Liver (tissue), 9 donors: ENCODE data around the gene C11orf68. TPM values are rescaled to one million over a fixed set of nuclear protein-coding genes. Genes with fewer than 3 reads are reported as not detected.

Experiments
- DNase-seq: peaks from one replicate; pipeline ENCODE4 v3.0.0-alpha.2; 2017; ENCODE audit warnings: low spot score
- H3K27ac ChIP-seq, 2 donors: one replicate each; pipeline ENCODE4 v1.7.0; 2013; ENCODE audit warnings: inconsistent platforms in 2 of 2, low read length in 2 of 2, control low read depth in 1 of 2, low read depth in 1 of 2, mild to moderate bottlenecking in 1 of 2
- H3K27me3 ChIP-seq, 4 donors: one replicate each; pipeline versions ENCODE4 v1.6.1 to v1.7.0; 2013; ENCODE audit warnings: low read length in 3 of 4, inconsistent platforms in 1 of 4, mild to moderate bottlenecking in 1 of 4, moderate library complexity in 1 of 4; ENCODE audit not compliant: control insufficient read depth in 4 of 4, insufficient read depth in 4 of 4
- H3K36me3 ChIP-seq, 4 donors: one replicate each; pipeline versions ENCODE4 v1.6.1 to v1.7.0; 2013; ENCODE audit warnings: low read length in 3 of 4, mild to moderate bottlenecking in 3 of 4, low read depth in 1 of 4, moderate library complexity in 1 of 4; ENCODE audit not compliant: control insufficient read depth in 4 of 4, insufficient read depth in 3 of 4
- H3K4me1 ChIP-seq, 4 donors: one replicate each; pipeline versions ENCODE4 v1.6.1 to v1.7.0; 2013; ENCODE audit warnings: low read length in 3 of 4, mild to moderate bottlenecking in 3 of 4, moderate library complexity in 1 of 4; ENCODE audit not compliant: control insufficient read depth in 4 of 4, insufficient read depth in 4 of 4
- H3K4me3 ChIP-seq, 3 donors: one replicate each; pipeline versions ENCODE4 v1.6.1 to v1.7.0; 2013; ENCODE audit warnings: low read length in 3 of 3, control low read depth in 1 of 3, low read depth in 1 of 3, mild to moderate bottlenecking in 1 of 3
- H3K9ac ChIP-seq, 2 donors: one replicate each; pipeline ENCODE4 v1.7.0; 2013; ENCODE audit warnings: low read length in 2 of 2, mild to moderate bottlenecking in 2 of 2, moderate library complexity in 2 of 2, control low read depth in 1 of 2, low read depth in 1 of 2
- H3K9me3 ChIP-seq, 4 donors: one replicate each; pipeline versions ENCODE4 v1.6.1 to v1.7.0; 2013; ENCODE audit warnings: low read length in 3 of 4; ENCODE audit not compliant: control insufficient read depth in 4 of 4
- EGR1 ChIP-seq, 2 donors: IDR thresholded peaks; 2 replicates each; pipeline ENCODE4 v1.6.1; 2016 to 2018; ENCODE audit warnings: antibody characterized with exemption in 2 of 2, low read depth in 2 of 2
- FOXA1 ChIP-seq: IDR thresholded peaks from 2 replicates; pipeline ENCODE4 v1.6.1; 2016; ENCODE audit warnings: antibody characterized with exemption
- FOXA2 ChIP-seq: IDR thresholded peaks from 2 replicates; pipeline ENCODE4 v1.6.1; 2016; ENCODE audit warnings: antibody characterized with exemption
- HNF4A ChIP-seq, 2 donors: conservative IDR thresholded peaks; 2 replicates each; pipeline ENCODE4 v1.6.1; 2016; ENCODE audit warnings: antibody characterized with exemption in 2 of 2, mild to moderate bottlenecking in 2 of 2
- HNF4G ChIP-seq: IDR thresholded peaks from 2 replicates; pipeline ENCODE4 v1.6.1; 2016; ENCODE audit warnings: antibody characterized with exemption
- NR2F2 ChIP-seq: IDR thresholded peaks from 2 replicates; pipeline ENCODE4 v1.6.1; 2016; ENCODE audit warnings: antibody characterized with exemption
- RXRA ChIP-seq, 2 donors: IDR thresholded peaks; 2 replicates each; pipeline ENCODE4 v1.6.1; 2017 to 2018; ENCODE audit warnings: antibody characterized with exemption in 2 of 2, mild to moderate bottlenecking in 1 of 2
- SP1 ChIP-seq: IDR thresholded peaks from 2 replicates; pipeline ENCODE4 v1.6.1; 2018; ENCODE audit warnings: antibody characterized with exemption, mild to moderate bottlenecking
- TAF1 ChIP-seq: conservative IDR thresholded peaks from 2 replicates; pipeline ENCODE4 v1.6.1; 2016; ENCODE audit warnings: antibody characterized with exemption, mild to moderate bottlenecking
- YY1 ChIP-seq: IDR thresholded peaks from 2 replicates; pipeline ENCODE4 v1.6.1; 2016; ENCODE audit warnings: antibody characterized with exemption, mild to moderate bottlenecking
- WGBS: extraction: QIAGEN DNeasy Blood & Tissue Kit; methylation state at CpG from one replicate; pipeline ENCODE4 v1.1.7; 2013; 5-methylcytosine and 5-hydroxymethylcytosine counted together
- polyA plus RNA-seq, 2 donors: library from polyadenylated mRNA; stranded (reverse) in 1 of 2; unstranded in 1 of 2; fragments of 200-250 nt in 1 of 2; fragments of >200 nt in 1 of 2; fragmentation: Nextera tagmentation in 1 of 2; extraction: Ambion mirVana in 1 of 2; gene quantifications; one replicate each; pipeline versions ENCODE4 v1.2.1 to v1.2.3, GENCODE V29; 2013 to 2015
- total RNA-seq, 2 donors: library from RNA; depleted of rRNA; stranded (reverse); fragments of >200 nt; gene quantifications; one replicate each; pipeline ENCODE4 v1.2.3, GENCODE V29; 2014
- TF ChIP-seq, protein P1 (sequence below): IDR thresholded peaks from 2 replicates; pipeline ENCODE4 v1.6.1; 2016; ENCODE audit warnings: antibody characterized with exemption
- TF ChIP-seq, protein P2 (sequence below): fragments of 150-350 bp; IDR thresholded peaks from 2 replicates; pipeline ENCODE4 v1.5.1; 2017; ENCODE audit warnings: improper control_type of control experiment, low read depth, low read length; ENCODE audit not compliant: missing input control
- TF ChIP-seq, protein P3 (sequence below): IDR thresholded peaks from 2 replicates; pipeline ENCODE4 v1.6.1; 2016; ENCODE audit warnings: antibody characterized with exemption
- TF ChIP-seq, protein P4 (sequence below): IDR thresholded peaks from 2 replicates; pipeline ENCODE4 v1.6.1; 2016; ENCODE audit warnings: antibody characterized with exemption
- TF ChIP-seq, protein P5 (sequence below): IDR thresholded peaks from 2 replicates; pipeline ENCODE4 v1.6.1; 2016; ENCODE audit warnings: antibody characterized with exemption, mild to moderate bottlenecking
- donor health status: healthy.
- donor health status: healthy.
- donor health status: healthy.
- donor health status: healthy.
- donor health status: healthy.

Gene C11orf68
- total and polyA plus RNA-seq, 4 donors, result 4.4 to 15.4 (median 11.2) TPM

DNA sequence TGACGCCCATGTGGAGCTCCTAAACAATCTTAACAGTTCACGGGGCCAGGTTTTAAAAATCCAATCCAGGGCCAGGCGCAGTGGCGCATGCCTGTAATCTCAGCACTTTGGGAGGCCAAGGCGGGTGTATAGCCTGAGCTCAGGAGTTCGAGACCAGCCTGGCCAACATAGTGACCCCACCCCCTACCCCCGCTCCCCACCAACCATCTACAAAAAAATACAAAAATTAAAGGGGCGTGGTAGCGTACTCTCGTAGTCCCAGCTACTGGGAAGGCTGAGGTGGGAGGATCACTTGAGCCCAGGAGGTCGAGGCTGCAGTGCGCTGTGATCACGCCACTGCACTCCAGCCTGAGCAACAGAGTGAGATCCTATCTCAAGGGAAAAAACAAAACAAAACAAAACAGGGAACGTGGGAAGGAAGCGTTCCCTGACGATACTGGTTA is 42.0 kb upstream of the C11orf68 start:
- peaks cover 5 to 21% (median 18%) of the 10 kb centered on the region in 4 donors for H3K4me1 ChIP-seq
- H3K9ac ChIP-seq, result peak overlapping the region; percentile 59 to 98
- H3K27ac ChIP-seq, result peak overlapping the region; percentile 49 to 88
- DNase-seq, result no peak
- peak overlapping the region; percentile 81 to 97 (median 87) for H3K4me3 ChIP-seq
- H3K9me3 ChIP-seq, result no peaks in the 10 kb centered on the region
- peaks cover 5 to 17% (median 10%) of the 10 kb centered on the region in 4 donors for H3K36me3 ChIP-seq
- TF ChIP-seq, protein P1, sequence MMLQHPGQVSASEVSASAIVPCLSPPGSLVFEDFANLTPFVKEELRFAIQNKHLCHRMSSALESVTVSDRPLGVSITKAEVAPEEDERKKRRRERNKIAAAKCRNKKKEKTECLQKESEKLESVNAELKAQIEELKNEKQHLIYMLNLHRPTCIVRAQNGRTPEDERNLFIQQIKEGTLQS, result no peak
- TF ChIP-seq SP1 (no peak), YY1 (no peak), TAF1 (no peak), RXRA (IDR thresholded peaks at IDR 0.05) (no peak), FOXA1 (no peak), FOXA2 (no peak), NR2F2 (no peak), HNF4A (conservative IDR thresholded peaks at IDR 0.05) (no peak), HNF4G (no peak), EGR1 (IDR thresholded peaks at IDR 0.05; ENCODE audit: low read depth in 2 of 2) (no peak)
- TF ChIP-seq, protein P2, sequence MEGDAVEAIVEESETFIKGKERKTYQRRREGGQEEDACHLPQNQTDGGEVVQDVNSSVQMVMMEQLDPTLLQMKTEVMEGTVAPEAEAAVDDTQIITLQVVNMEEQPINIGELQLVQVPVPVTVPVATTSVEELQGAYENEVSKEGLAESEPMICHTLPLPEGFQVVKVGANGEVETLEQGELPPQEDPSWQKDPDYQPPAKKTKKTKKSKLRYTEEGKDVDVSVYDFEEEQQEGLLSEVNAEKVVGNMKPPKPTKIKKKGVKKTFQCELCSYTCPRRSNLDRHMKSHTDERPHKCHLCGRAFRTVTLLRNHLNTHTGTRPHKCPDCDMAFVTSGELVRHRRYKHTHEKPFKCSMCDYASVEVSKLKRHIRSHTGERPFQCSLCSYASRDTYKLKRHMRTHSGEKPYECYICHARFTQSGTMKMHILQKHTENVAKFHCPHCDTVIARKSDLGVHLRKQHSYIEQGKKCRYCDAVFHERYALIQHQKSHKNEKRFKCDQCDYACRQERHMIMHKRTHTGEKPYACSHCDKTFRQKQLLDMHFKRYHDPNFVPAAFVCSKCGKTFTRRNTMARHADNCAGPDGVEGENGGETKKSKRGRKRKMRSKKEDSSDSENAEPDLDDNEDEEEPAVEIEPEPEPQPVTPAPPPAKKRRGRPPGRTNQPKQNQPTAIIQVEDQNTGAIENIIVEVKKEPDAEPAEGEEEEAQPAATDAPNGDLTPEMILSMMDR, result no peak
- TF ChIP-seq, protein P3, sequence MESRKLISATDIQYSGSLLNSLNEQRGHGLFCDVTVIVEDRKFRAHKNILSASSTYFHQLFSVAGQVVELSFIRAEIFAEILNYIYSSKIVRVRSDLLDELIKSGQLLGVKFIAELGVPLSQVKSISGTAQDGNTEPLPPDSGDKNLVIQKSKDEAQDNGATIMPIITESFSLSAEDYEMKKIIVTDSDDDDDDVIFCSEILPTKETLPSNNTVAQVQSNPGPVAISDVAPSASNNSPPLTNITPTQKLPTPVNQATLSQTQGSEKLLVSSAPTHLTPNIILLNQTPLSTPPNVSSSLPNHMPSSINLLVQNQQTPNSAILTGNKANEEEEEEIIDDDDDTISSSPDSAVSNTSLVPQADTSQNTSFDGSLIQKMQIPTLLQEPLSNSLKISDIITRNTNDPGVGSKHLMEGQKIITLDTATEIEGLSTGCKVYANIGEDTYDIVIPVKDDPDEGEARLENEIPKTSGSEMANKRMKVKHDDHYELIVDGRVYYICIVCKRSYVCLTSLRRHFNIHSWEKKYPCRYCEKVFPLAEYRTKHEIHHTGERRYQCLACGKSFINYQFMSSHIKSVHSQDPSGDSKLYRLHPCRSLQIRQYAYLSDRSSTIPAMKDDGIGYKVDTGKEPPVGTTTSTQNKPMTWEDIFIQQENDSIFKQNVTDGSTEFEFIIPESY, result no peak
- TF ChIP-seq, protein P4, sequence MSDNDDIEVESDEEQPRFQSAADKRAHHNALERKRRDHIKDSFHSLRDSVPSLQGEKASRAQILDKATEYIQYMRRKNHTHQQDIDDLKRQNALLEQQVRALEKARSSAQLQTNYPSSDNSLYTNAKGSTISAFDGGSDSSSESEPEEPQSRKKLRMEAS, result no peak
- TF ChIP-seq, protein P5, sequence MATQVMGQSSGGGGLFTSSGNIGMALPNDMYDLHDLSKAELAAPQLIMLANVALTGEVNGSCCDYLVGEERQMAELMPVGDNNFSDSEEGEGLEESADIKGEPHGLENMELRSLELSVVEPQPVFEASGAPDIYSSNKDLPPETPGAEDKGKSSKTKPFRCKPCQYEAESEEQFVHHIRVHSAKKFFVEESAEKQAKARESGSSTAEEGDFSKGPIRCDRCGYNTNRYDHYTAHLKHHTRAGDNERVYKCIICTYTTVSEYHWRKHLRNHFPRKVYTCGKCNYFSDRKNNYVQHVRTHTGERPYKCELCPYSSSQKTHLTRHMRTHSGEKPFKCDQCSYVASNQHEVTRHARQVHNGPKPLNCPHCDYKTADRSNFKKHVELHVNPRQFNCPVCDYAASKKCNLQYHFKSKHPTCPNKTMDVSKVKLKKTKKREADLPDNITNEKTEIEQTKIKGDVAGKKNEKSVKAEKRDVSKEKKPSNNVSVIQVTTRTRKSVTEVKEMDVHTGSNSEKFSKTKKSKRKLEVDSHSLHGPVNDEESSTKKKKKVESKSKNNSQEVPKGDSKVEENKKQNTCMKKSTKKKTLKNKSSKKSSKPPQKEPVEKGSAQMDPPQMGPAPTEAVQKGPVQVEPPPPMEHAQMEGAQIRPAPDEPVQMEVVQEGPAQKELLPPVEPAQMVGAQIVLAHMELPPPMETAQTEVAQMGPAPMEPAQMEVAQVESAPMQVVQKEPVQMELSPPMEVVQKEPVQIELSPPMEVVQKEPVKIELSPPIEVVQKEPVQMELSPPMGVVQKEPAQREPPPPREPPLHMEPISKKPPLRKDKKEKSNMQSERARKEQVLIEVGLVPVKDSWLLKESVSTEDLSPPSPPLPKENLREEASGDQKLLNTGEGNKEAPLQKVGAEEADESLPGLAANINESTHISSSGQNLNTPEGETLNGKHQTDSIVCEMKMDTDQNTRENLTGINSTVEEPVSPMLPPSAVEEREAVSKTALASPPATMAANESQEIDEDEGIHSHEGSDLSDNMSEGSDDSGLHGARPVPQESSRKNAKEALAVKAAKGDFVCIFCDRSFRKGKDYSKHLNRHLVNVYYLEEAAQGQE, result no peak
- H3K27me3 ChIP-seq, result no peaks in the 10 kb centered on the region
- 53% methylated on average over 16 of the region's 16 CpGs for WGBS
